Naive thymus-derived CD4-positive, alpha-beta T cell (primary cell): ENCODE measurements around the gene SLC22A1. TPM values are rescaled to one million over a fixed set of nuclear protein-coding genes. Genes with fewer than 3 reads are reported as not detected.
"Not testable (repeated sequence)": the region's sequence is repeated elsewhere in the genome, so short reads cannot be mapped to it uniquely, and the experiment has no call there.

ENCODE experiments used
- ATAC-seq: fragments of 150-1000 bp; cut with Tn5 transposase; 2 replicates; pipeline ENCODE4 v1.10.0; 2021; ENCODE audit warnings: mild to moderate bottlenecking, moderate library complexity
- CTCF ChIA-PET: fragments of 350-600 bp; sonication (Branson Sonifier 250); formaldehyde crosslinking; loops from one replicate; lab custom pipeline; 2021; ENCODE audit warnings: antibody characterized with exemption; lab: Charles Lee
- POLR2A ChIA-PET: fragments of 350-600 bp; sonication (Branson Sonifier 250); formaldehyde crosslinking; loops from one replicate; lab custom pipeline; 2021; ENCODE audit warnings: antibody characterized with exemption, inconsistent platforms; lab: Charles Lee
- DNase-seq, 9 donors: peaks; one replicate each; pipeline versions ENCODE4 v3.0.0 to v3.0.0-alpha.2; 2020 to 2022; ENCODE audit warnings: mixed read lengths in 1 of 9
- H3K27ac ChIP-seq: one replicate; pipeline ENCODE4 v1.7.0; 2013; ENCODE audit warnings: mild to moderate bottlenecking, low read depth, low read length, moderate library complexity
- H3K27me3 ChIP-seq, 2 donors: one replicate each; pipeline ENCODE4 v1.7.0; 2013; ENCODE audit warnings: low read length in 2 of 2, mild to moderate bottlenecking in 2 of 2, moderate library complexity in 2 of 2; ENCODE audit not compliant: control insufficient read depth in 2 of 2, insufficient read depth in 2 of 2
- H3K36me3 ChIP-seq, 3 experiments: 1 replicate in 2 of 3; 2 replicates in 1 of 3; pipeline ENCODE4 v1.7.0; 2013; ENCODE audit warnings: low read length in 3 of 3, mild to moderate bottlenecking in 3 of 3, moderate library complexity in 1 of 3; ENCODE audit not compliant: insufficient read depth in 3 of 3, control insufficient read depth in 2 of 3
- H3K4me1 ChIP-seq, 2 donors: one replicate each; pipeline ENCODE4 v1.7.0; 2013; ENCODE audit warnings: low read length in 2 of 2, mild to moderate bottlenecking in 2 of 2, moderate library complexity in 1 of 2; ENCODE audit not compliant: control insufficient read depth in 2 of 2, insufficient read depth in 2 of 2
- H3K4me3 ChIP-seq: 2 replicates; pipeline ENCODE4 v1.7.0; 2013; ENCODE audit warnings: mild to moderate bottlenecking, low read length
- H3K9me3 ChIP-seq, 3 experiments: 1 replicate in 2 of 3; 2 replicates in 1 of 3; pipeline ENCODE4 v1.7.0; 2013; ENCODE audit warnings: low read length in 3 of 3; ENCODE audit not compliant: control insufficient read depth in 2 of 3
- H3K27ac Mint-ChIP-seq, 9 donors: one replicate each; pipeline ENCODE4 v1.8.0; 2020 to 2022; ENCODE audit warnings: mixed read lengths in 9 of 9, mild to moderate bottlenecking in 8 of 9, moderate library complexity in 5 of 9, inconsistent platforms in 2 of 9
- H3K27me3 Mint-ChIP-seq, 5 donors: one replicate each; pipeline ENCODE4 v1.8.0; 2021 to 2022; ENCODE audit warnings: mixed read lengths in 5 of 5, mild to moderate bottlenecking in 1 of 5
- H3K36me3 Mint-ChIP-seq, 5 donors: one replicate each; pipeline ENCODE4 v1.8.0; 2020 to 2022; ENCODE audit warnings: mixed read lengths in 5 of 5, mild to moderate bottlenecking in 3 of 5, inconsistent platforms in 1 of 5
- H3K4me1 Mint-ChIP-seq, 7 donors: one replicate each; pipeline ENCODE4 v1.8.0; 2020 to 2022; ENCODE audit warnings: mixed read lengths in 7 of 7, mild to moderate bottlenecking in 3 of 7, inconsistent platforms in 1 of 7
- H3K4me3 Mint-ChIP-seq, 10 donors: one replicate each; pipeline ENCODE4 v1.8.0; 2020 to 2022; ENCODE audit warnings: mild to moderate bottlenecking in 10 of 10, mixed read lengths in 10 of 10, moderate library complexity in 6 of 10, inconsistent platforms in 2 of 10
- H3K9me3 Mint-ChIP-seq, 11 donors: one replicate each; pipeline ENCODE4 v1.8.0; 2020 to 2022; ENCODE audit warnings: mixed read lengths in 11 of 11, mild to moderate bottlenecking in 4 of 11, inconsistent platforms in 1 of 11, moderate library complexity in 1 of 11
- intact Hi-C, 2 donors: fragments of 100-400 bp; cut with micrococcal nuclease; formaldehyde crosslinking; loops; one replicate each; pipeline ENCODE4 v1.15.1; 2023
- polyA plus RNA-seq, 2 donors: library from polyadenylated mRNA; unstranded; fragments of 300-500 nt; fragmentation: Illumina TruSeq; gene quantifications; one replicate each; pipeline ENCODE4 v1.2.3, GENCODE V29; 2021
- total RNA-seq, 6 experiments: library from RNA in 5 of 6; stranded (reverse) in 5 of 6; gene quantifications; 1 replicate in 5 of 6; 2 replicates in 1 of 6; pipeline ENCODE4 v1.2.3 and lab custom pipeline; 2021 to 2026

SLC22A1 gene
- total and polyA plus RNA-seq, 7 experiments from 2014 or later = 0.39 to 2.2 (median 1.3) TPM; not detected in 3

GRCh38 chr6:160090442-160091239, 31.0 kb upstream of the SLC22A1 start:
- H3K4me1 ChIP-seq, H3K27me3 Mint-ChIP-seq, intact Hi-C loops, DNase-seq, ATAC-seq, H3K9me3 ChIP-seq, H3K4me3 Mint-ChIP-seq, CTCF ChIA-PET, H3K9me3 Mint-ChIP-seq, H3K27me3 ChIP-seq, H3K4me3 ChIP-seq, H3K4me1 Mint-ChIP-seq, H3K27ac Mint-ChIP-seq, H3K27ac ChIP-seq: not testable (repeated sequence)
- peaks cover 21 to 73% (median 38%) of the 10 kb centered on the region in 5 donors for H3K36me3 Mint-ChIP-seq
- peaks cover 31 to 95% (median 33%) of the 10 kb centered on the region in 3 experiments for H3K36me3 ChIP-seq
- POLR2A ChIA-PET = interaction anchor here (0.5 kb wide), 1 partner anchor 7 kb away, joined by 3 read pairs; no protein-coding TSS in a partner anchor

- intact Hi-C loops, H3K27ac ChIP-seq, H3K4me1 ChIP-seq, H3K9me3 ChIP-seq, H3K27me3 ChIP-seq, ATAC-seq, H3K4me3 ChIP-seq, H3K9me3 Mint-ChIP-seq, H3K27me3 Mint-ChIP-seq, DNase-seq, CTCF ChIA-PET, H3K27ac Mint-ChIP-seq, H3K4me1 Mint-ChIP-seq, POLR2A ChIA-PET, H3K4me3 Mint-ChIP-seq: not testable (repeated sequence)
- peaks cover 17 to 93% (median 35%) of the 10 kb centered on the region in 3 experiments for H3K36me3 ChIP-seq
- H3K36me3 Mint-ChIP-seq = peaks cover 27 to 74% (median 44%) of the 10 kb centered on the region in 5 donors
Measured at GRCh38 chr6:160092176-160092575, 29.4 kb upstream of the SLC22A1 start.

- no peak for DNase-seq
- ChIA-PET POLR2A (no interaction called here), CTCF (no interaction called here)
- peaks cover 29 to 77% (median 44%) of the 10 kb centered on the region in 5 donors for H3K36me3 Mint-ChIP-seq
- Histone ChIP-seq H3K27me3 (no peaks in the 10 kb centered on the region), H3K36me3 (peaks cover 17 to 93% (median 37%) of the 10 kb centered on the region in 3 experiments), H3K9me3 (no peaks in the 10 kb centered on the region), H3K27ac (no peak overlapping the region), H3K4me1 (no peaks in the 10 kb centered on the region), H3K4me3 (no peak overlapping the region)
- peaks cover 0 to 2% (median 0%) of the 10 kb centered on the region in 7 donors for H3K4me1 Mint-ChIP-seq
- H3K9me3 Mint-ChIP-seq = no peaks in the 10 kb centered on the region
- intact Hi-C loops = no loop called here
- no peak for ATAC-seq
- H3K27ac Mint-ChIP-seq = no peak overlapping the region
- no peak overlapping the region for H3K4me3 Mint-ChIP-seq
- H3K27me3 Mint-ChIP-seq = no peaks in the 10 kb centered on the region
Measured at GRCh38 chr6:160092602-160093001, 29.0 kb upstream of the SLC22A1 start.

DNA sequence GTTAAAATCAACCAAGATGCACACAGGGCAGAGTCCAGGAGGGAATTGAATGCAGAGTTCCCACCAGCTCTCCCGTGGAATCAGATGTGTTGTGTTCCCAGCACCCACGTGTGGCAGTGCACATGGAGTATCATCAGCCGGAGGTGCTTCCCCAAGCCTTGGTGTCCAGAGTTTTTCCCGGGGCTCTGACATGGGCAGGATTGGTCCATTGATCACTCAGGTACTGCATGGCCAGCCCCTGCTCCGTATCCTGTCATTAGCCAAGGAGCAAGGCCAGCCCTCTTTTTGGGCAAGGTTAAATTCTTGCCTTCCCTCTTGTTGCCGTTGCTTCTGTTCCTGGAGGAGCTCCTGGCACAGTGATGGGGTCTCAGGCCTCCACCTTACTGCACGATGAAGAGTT, 28.6 kb upstream of the SLC22A1 start:
- DNase-seq (no peak), ATAC-seq (no peak)
- Histone ChIP-seq H3K4me1 (no peaks in the 10 kb centered on the region), H3K36me3 (peaks cover 17 to 93% (median 39%) of the 10 kb centered on the region in 3 experiments), H3K27me3 (no peaks in the 10 kb centered on the region), H3K9me3 (no peaks in the 10 kb centered on the region), H3K4me3 (no peak overlapping the region), H3K27ac (no peak overlapping the region)
- no peaks in the 10 kb centered on the region for H3K27me3 Mint-ChIP-seq
- CTCF ChIA-PET = no interaction called here
- no peak overlapping the region for H3K27ac Mint-ChIP-seq
- H3K36me3 Mint-ChIP-seq = peaks cover 28 to 78% (median 43%) of the 10 kb centered on the region in 5 donors
- H3K9me3 Mint-ChIP-seq = no peaks in the 10 kb centered on the region
- POLR2A ChIA-PET = no interaction called here
- no peak overlapping the region for H3K4me3 Mint-ChIP-seq
- intact Hi-C loops = no loop called here
- H3K4me1 Mint-ChIP-seq = peaks cover 0 to 3% (median 0%) of the 10 kb centered on the region in 7 donors

GRCh38 chr6:160093946-160094345, 27.7 kb upstream of the SLC22A1 start:
- peaks cover 16 to 84% (median 39%) of the 10 kb centered on the region in 3 experiments for H3K36me3 ChIP-seq
- H3K4me3 Mint-ChIP-seq = no peak overlapping the region
- no peak overlapping the region for H3K27ac ChIP-seq
- DNase-seq (no peak), ATAC-seq (no peak)
- H3K27me3 ChIP-seq = no peaks in the 10 kb centered on the region
- H3K36me3 Mint-ChIP-seq = peaks cover 31 to 80% (median 44%) of the 10 kb centered on the region in 5 donors
- H3K4me1 ChIP-seq = no peaks in the 10 kb centered on the region
- CTCF ChIA-PET = no interaction called here
- peaks cover 0 to 6% (median 0%) of the 10 kb centered on the region in 7 donors for H3K4me1 Mint-ChIP-seq
- no peaks in the 10 kb centered on the region for H3K27me3 Mint-ChIP-seq
- POLR2A ChIA-PET = no interaction called here
- H3K4me3 ChIP-seq = no peak overlapping the region
- H3K27ac Mint-ChIP-seq = peak overlapping the region in 2 of 9 donors; percentile 36 to 40
- H3K9me3 ChIP-seq = no peaks in the 10 kb centered on the region
- intact Hi-C loops = no loop called here
- H3K9me3 Mint-ChIP-seq = no peaks in the 10 kb centered on the region

GRCh38 chr6:160095146-160095845, 26.3 kb upstream of the SLC22A1 start:
- peaks cover 25 to 68% (median 35%) of the 10 kb centered on the region in 5 donors for H3K36me3 Mint-ChIP-seq

More at GRCh38 chr6:160095146-160095845, 26.3 kb upstream of the SLC22A1 start:
- no peak overlapping the region for H3K27ac ChIP-seq
- Mint-ChIP-seq H3K27me3 (no peaks in the 10 kb centered on the region), H3K27ac (peak overlapping the region in 1 of 9 donors; percentile 40), H3K4me3 (no peak overlapping the region), H3K4me1 (peaks cover 0 to 15% (median 9%) of the 10 kb centered on the region in 7 donors), H3K9me3 (no peaks in the 10 kb centered on the region)
- DNase-seq (no peak), ATAC-seq (no peak)
- H3K9me3 ChIP-seq = no peaks in the 10 kb centered on the region
- no peaks in the 10 kb centered on the region for H3K27me3 ChIP-seq
- ChIA-PET POLR2A (no interaction called here), CTCF (interaction anchor here (0.6 kb wide), 1 partner anchor 140 kb away, joined by 3 read pairs; no protein-coding TSS in a partner anchor)
- H3K4me3 ChIP-seq = no peak overlapping the region
- H3K4me1 ChIP-seq = no peaks in the 10 kb centered on the region
- intact Hi-C loops = no loop called here
- peaks cover 4 to 70% (median 26%) of the 10 kb centered on the region in 3 experiments for H3K36me3 ChIP-seq
